A673 (cell line): Measurements from ENCODE around the gene PACS2. TPM values are rescaled to one million over a fixed set of nuclear protein-coding genes. Genes with fewer than 3 reads are reported as not detected.

Experiments
- BruUV-seq: library from RNA; stranded (reverse); fragments of 400-500 nt; replicated peaks from 2 replicates; lab custom pipeline; 2021; lab: Mats Ljungman, UMichigan
- CTCF ChIA-PET: fragments of 300-600 bp; sonication (Branson Sonifier 250); formaldehyde crosslinking; loops from one replicate; lab custom pipeline; 2022; ENCODE audit warnings: antibody characterized with exemption; lab: Charles Lee
- POLR2A ChIA-PET: fragments of 300-600 bp; sonication (Branson Sonifier 250); formaldehyde crosslinking; loops from one replicate; lab custom pipeline; 2022; ENCODE audit warnings: antibody characterized with exemption; ENCODE audit not compliant: low non-redundant PET; lab: Charles Lee
- DNase-seq: peaks from one replicate; pipeline ENCODE4 v3.0.0-alpha.2; 2015; ENCODE audit warnings: low spot score
- H3K27ac ChIP-seq: fragments of 200-600 bp; sonication (generic); 2 replicates; pipeline ENCODE4 v1.5.1; 2016; ENCODE audit warnings: mixed run types, low read depth, mild to moderate bottlenecking, mixed read lengths, antibody characterized with exemption, low read length; ENCODE audit not compliant: poor library complexity, severe bottlenecking
- H3K27me3 ChIP-seq: fragments of 200-600 bp; sonication (generic); replicated peaks from 2 replicates; pipeline ENCODE4 v1.6.1; 2017; ENCODE audit warnings: mixed run types, low read depth, mild to moderate bottlenecking, mixed read lengths, antibody characterized with exemption, low read length; ENCODE audit not compliant: insufficient read depth, poor library complexity
- H3K36me3 ChIP-seq: fragments of 200-600 bp; sonication (generic); 2 replicates; pipeline ENCODE4 v1.6.1; 2016; ENCODE audit warnings: mixed run types, mild to moderate bottlenecking, mixed read lengths, antibody characterized with exemption, low read length; ENCODE audit not compliant: insufficient read depth, poor library complexity, severe bottlenecking
- H3K4me1 ChIP-seq: fragments of 200-600 bp; sonication (generic); 2 replicates; pipeline ENCODE4 v1.6.1; 2017; ENCODE audit warnings: mixed run types, mild to moderate bottlenecking, mixed read lengths, antibody characterized with exemption, low read length; ENCODE audit not compliant: insufficient read depth, poor library complexity, severe bottlenecking
- H3K4me3 ChIP-seq: fragments of 200-600 bp; sonication (generic); 2 replicates; pipeline ENCODE4 v1.5.1; 2016; ENCODE audit warnings: low read depth, mixed run types, mild to moderate bottlenecking, mixed read lengths, low read length; ENCODE audit not compliant: poor library complexity, severe bottlenecking
- H3K9me3 ChIP-seq: fragments of 200-600 bp; sonication (generic); 2 replicates; pipeline ENCODE4 v1.6.1; 2016; ENCODE audit warnings: mixed run types, low read depth, mild to moderate bottlenecking, mixed read lengths, antibody characterized with exemption, low read length; ENCODE audit not compliant: poor library complexity, severe bottlenecking
- EZH2 ChIP-seq: fragments of 200-600 bp; sonication (generic); IDR thresholded peaks from 2 replicates; pipeline ENCODE4 v1.6.1; 2017; ENCODE audit warnings: borderline replicate concordance, low read depth, mild to moderate bottlenecking, mixed read lengths, antibody characterized with exemption, low read length; ENCODE audit not compliant: poor library complexity, severe bottlenecking
- intact Hi-C: fragments of 100-400 bp; cut with micrococcal nuclease; formaldehyde crosslinking; loops from one replicate; pipeline ENCODE4 v1.10.0; 2022; ENCODE audit not compliant: unreplicated experiment
- total RNA-seq: library from RNA; stranded (reverse); gene quantifications from 2 replicates; pipeline ENCODE4 v1.2.3, GENCODE V29; 2021
- TF ChIP-seq, protein P1 (sequence below): fragments of 300-800, 200-600 bp; sonication (generic); conservative IDR thresholded peaks from 2 replicates; pipeline ENCODE4 v1.5.1; 2017; ENCODE audit warnings: low read depth, mild to moderate bottlenecking, antibody characterized with exemption, low read length, moderate library complexity, mixed read lengths

The PACS2 gene
- total RNA-seq, 1 experiment from 2014 or later: 52.5 TPM

DNA sequence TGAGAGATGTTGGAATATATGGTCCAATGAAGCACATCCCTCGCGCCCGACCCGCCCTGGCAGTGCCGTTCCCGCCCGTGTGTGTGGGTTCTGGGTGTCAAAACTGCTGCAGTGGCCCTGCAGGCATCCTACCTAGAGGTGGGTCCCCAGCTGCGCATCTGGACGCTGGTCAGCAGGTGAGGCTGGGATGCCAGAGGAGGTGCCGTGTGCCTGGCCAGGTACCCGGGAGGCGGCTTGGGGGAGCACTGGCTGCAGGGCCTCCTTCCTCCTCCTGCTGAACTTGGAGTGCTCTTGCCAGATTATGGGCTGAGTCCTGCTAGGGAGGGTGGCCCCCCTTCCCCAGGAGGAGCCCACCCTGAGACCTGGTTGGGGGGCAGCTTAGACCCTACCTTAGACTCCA, 110.3 kb downstream of the PACS2 start:
- TF ChIP-seq EZH2: no peak
- TF ChIP-seq, protein P1, sequence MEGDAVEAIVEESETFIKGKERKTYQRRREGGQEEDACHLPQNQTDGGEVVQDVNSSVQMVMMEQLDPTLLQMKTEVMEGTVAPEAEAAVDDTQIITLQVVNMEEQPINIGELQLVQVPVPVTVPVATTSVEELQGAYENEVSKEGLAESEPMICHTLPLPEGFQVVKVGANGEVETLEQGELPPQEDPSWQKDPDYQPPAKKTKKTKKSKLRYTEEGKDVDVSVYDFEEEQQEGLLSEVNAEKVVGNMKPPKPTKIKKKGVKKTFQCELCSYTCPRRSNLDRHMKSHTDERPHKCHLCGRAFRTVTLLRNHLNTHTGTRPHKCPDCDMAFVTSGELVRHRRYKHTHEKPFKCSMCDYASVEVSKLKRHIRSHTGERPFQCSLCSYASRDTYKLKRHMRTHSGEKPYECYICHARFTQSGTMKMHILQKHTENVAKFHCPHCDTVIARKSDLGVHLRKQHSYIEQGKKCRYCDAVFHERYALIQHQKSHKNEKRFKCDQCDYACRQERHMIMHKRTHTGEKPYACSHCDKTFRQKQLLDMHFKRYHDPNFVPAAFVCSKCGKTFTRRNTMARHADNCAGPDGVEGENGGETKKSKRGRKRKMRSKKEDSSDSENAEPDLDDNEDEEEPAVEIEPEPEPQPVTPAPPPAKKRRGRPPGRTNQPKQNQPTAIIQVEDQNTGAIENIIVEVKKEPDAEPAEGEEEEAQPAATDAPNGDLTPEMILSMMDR: no peak
- no peak for DNase-seq
- H3K36me3 ChIP-seq: peaks cover 31% of the 10 kb centered on the region
- intact Hi-C loops: no loop called here
- no peaks in the 10 kb centered on the region for H3K27me3 ChIP-seq
- POLR2A ChIA-PET: no interaction called here
- CTCF ChIA-PET: no interaction called here
- H3K4me3 ChIP-seq: no peak overlapping the region
- no TSS peak for BruUV-seq
- peaks cover 16% of the 10 kb centered on the region for H3K4me1 ChIP-seq
- no peak overlapping the region for H3K27ac ChIP-seq
- H3K9me3 ChIP-seq: no peaks in the 10 kb centered on the region

DNA sequence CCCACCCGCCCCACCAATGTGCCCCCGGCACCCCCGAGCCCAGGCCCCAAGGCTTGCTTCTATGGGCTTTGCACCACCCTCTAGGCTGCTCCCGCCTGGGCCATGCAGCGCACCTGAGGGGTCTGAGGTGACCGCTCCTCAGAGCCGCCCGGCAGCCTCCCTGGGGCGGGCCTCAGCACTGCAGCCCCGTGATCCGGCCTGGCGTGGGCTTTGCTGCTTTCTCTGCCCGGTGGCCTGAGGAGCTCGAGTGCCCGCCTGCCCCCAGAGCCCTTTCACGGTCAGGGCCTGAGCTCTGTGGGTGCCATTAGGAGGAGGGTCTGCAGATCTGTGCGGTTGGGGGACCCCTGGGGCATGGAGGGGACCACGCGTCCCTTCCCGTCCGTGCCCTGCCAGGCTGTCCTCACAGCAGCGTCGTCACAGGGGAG, 111.3 kb downstream of the PACS2 start:
- DNase-seq: no peak
- TF ChIP-seq, protein P1: no peak
- no peak for TF ChIP-seq EZH2
- Histone ChIP-seq H3K27me3 (no peaks in the 10 kb centered on the region), H3K4me1 (peaks cover 16% of the 10 kb centered on the region), H3K9me3 (peaks cover 4% of the 10 kb centered on the region), H3K36me3 (peaks cover 40% of the 10 kb centered on the region), H3K4me3 (no peak overlapping the region), H3K27ac (no peak overlapping the region)
- no TSS peak for BruUV-seq
- intact Hi-C loops: no loop called here
- POLR2A ChIA-PET: no interaction called here
- CTCF ChIA-PET: no interaction called here

DNA sequence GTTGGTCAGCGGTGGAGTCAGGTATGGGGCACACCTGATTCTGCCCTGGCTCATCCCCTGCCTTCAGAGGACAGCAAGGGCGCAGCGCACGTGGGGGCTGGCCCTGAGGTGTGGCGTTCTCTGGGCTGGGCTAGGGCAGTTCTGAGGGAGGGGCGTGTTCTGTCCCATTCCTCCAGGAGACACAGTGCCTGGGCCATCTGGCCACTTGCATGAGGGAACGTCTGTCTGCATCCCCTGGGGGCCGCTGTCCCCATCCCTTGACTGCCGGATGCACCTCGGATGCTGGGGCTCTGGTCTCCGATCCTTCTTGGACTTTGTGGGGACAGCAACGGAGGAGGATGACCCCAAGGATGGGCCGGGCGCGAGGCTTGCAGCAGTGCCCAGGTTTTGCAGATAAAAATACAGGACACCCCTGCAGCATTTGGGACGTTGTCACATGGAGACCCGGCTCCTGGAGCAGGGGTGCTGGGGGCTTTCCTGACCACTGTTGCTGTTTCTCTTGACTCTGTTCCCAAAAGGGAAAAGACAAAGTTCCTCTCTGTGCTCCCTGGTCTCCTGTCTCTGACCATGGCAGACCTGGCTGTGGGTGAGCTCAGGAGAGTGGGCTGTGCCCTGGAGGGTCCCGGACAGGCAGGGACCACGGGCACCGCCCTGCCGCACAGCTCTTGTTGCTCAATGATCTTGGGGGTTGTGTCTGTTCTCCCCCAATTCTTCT, 112.0 kb downstream of the PACS2 start:
- H3K27me3 ChIP-seq: no peaks in the 10 kb centered on the region
- BruUV-seq: no TSS peak
- ChIA-PET CTCF (no interaction called here), POLR2A (no interaction called here)
- no peak overlapping the region for H3K27ac ChIP-seq
- DNase-seq: no peak
- TF ChIP-seq EZH2: no peak
- TF ChIP-seq, protein P1: no peak
- intact Hi-C loops: no loop called here
- H3K36me3 ChIP-seq: peaks cover 46% of the 10 kb centered on the region
- H3K4me1 ChIP-seq: peaks cover 9% of the 10 kb centered on the region
- H3K4me3 ChIP-seq: no peak overlapping the region
- peaks cover 4% of the 10 kb centered on the region for H3K9me3 ChIP-seq
